ENCODE measurements around the gene KLRC1.
"Not testable (repeated sequence)": the region's sequence is repeated elsewhere in the genome, so short reads cannot be mapped to it uniquely, and the experiment has no call there.

The KLRC1 gene

DNA sequence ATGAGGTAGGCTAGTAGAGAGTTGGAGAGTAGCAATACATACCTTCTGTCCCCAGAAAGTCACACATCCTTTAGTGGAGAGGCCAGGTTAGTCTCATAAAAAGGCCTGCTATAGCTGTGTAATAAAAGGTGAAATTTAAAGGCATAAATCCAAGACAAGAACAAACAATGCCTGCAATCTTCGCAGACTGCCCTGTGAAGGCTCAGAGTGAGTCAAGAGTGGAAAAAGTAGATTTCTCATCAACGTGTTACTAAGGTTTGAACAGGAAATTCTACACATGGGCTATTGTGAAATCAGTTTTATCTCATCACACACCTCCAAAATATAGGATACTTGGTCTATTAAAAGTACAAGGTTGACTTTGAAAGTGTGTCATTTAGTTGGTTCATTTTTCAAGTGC lies at the start of gene KLRC1:
Gene KLRC1 (minus strand): TSS at position 222 of the 400 bp plus-strand sequence. CDS start 2,221 bp downstream, outside the sequence.
- DNase-seq: peak; percentile 19

DNA sequence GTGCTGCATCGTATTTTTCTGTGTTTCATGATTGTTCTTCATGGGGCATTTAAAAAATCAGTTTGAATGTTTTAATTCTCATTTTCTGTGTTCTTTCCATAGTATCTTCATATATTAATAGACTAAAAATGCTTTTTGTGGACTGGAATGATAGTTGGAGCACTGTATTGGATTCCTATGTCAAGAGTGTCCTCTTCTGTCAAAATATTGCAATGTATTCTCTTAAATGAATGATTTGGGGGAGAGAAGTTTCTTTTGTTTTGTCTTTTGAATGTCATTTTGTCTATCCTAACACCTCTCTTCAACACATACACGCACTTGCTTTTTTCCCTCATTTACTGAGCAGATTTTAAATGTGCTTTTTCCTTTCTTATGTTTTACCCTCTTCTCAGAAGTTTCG lies 47.9 kb upstream of the KLRC1 start:
- no peak for DNase-seq

DNA sequence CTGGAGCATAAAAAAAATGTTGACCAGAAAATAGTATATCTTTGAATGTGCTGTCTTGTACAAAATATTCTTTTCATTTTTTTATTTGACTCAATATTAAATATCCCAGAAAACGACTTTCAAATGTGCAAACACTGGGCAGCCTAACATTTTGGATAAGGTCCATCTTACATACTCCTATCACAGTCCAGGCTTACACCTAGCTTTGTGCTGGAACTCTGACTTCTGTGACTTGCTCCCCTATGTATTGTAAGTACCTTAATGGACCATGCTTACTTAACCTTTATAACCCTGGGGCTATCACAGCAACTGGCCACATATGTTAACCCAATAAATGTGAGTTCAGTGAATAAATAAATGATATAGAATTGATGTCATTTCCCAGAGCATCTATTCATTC lies 44.9 kb upstream of the KLRC1 start:
- no peak for DNase-seq

DNA sequence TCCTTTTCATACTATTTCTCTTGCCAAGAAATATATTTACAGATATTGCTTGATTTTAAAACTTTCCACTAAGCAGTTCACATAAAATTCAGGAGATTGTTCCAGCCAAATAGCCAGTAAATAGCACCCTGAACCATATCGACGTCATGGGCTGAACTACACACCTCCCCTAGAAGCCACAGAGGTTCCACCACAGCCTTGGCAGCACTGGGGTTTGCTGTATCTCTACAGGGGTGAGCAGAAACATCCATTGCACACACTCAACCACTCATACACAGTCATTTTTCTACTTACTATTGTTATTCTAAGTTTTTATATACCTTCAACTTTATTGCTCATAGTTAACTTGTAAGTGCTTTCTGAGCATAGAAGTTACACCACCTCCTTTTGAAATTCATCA lies 44.4 kb upstream of the KLRC1 start:
- peak; percentile 13 for DNase-seq

DNA sequence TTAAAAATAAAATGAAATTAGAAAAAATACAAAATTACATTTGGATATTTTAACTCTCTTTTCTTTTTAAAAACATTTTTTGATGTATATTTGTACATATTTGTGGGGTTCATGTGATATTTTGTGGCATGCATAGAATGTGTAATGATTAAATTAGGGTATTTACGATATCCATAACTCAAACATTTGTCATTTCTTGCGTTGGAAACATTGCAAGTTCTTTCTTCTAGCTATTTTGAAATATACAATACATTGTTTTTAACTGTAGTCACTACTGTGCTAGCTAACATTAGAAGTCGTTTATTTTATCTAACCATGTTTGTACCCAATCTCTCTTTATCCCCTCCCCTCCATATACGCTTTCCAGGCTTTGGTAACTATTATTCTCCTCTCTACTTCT lies 38.6 kb upstream of the KLRC1 start:
- DNase-seq: no peak

DNA sequence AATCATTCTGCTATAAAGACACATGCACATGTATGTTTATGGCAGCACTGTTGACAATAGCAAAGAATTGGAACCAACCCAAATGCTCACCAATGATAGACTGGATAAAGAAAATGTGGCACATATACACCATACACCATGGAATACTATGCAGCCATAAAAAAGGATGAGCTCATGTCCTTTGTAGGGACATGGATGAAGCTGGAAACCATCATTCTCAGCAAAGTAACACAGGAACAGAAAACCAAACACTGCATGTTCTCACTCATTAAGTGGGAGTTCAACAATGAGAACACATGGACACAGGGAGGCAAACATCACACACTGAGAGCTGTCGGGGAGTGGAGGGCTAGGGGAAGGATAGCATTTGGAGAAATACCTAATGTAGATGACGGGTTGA lies 34.2 kb upstream of the KLRC1 start:
- not testable (repeated sequence) for DNase-seq

DNA sequence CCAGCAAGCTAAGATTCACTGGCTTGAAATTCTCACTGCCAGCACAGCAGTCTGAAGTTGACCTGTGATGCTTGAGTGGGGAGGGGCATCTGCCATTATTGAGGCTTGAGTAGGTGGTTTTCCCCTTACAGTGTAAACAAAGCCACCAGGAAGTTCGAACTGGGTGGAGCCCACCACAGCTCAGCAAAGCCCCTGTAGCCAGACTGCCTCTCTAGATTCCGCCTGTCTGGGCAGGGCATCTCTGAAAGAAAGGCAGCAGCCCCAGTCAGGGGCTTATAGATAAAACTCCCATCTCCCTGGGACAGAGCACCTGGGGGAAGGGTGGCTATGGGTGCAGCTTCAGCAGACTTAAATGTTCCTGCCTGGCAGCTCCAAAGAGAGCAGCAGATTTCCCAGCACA lies 28.7 kb upstream of the KLRC1 start:
- DNase-seq: not testable (repeated sequence)

DNA sequence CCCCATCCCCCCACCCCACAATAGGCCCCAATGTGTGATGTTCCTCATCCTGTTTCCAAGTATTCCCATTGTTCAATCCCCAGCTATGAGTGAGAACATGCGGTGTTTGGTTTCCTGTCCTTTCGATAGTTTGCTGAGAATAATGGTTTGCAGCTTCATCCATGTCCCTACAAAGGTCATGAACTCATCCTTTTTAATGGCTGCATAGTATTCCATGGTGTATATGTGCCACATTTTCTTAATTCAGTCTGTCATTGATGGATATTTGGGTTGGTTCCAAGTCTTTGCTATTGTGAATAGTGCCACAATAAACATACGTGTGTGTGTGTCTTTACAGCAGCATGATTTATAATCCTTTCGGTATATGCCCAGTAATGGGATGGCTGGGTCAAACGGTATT lies 19.6 kb upstream of the KLRC1 start:
- not testable (repeated sequence) for DNase-seq

DNA sequence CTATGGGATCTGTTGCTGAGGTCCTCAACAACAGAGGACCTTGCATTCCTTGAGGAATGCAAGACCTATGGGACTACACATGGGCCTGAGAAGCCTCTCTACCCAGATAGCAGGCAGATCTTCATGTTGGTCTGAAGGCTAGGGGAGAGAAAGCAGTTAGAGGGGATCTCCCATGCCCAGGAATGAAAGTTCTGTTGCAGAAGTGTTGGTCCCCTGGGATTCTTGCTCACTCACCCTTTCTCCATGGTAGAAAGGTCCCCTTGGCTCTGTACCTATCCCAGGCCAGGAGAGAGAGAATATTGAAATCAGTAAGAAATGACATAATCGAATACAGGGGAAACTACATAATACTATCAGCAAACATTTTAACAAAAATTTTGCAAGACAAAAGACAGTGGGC lies 16.5 kb upstream of the KLRC1 start:
- DNase-seq: no peak

DNA sequence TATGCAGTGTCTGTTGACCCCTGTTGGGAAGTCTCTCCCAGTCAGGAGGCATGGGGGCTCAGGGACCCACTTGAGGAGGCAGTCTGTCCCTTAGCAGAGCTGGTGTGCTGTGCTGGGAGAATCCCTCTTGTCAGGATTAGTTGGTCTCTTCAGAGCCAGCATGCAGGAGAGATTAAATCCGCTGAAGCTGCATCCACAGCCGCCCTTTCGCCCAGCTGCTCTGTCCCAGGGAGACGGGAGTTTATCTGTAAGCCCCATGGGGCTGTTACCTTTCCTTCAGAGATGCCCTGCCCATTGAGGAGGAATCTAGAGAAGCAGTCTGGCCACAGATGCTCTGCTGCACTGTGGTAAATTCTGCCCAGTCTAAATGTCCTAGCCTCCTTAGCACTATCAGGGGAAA lies 13.1 kb upstream of the KLRC1 start:
- DNase-seq: no peak

DNA sequence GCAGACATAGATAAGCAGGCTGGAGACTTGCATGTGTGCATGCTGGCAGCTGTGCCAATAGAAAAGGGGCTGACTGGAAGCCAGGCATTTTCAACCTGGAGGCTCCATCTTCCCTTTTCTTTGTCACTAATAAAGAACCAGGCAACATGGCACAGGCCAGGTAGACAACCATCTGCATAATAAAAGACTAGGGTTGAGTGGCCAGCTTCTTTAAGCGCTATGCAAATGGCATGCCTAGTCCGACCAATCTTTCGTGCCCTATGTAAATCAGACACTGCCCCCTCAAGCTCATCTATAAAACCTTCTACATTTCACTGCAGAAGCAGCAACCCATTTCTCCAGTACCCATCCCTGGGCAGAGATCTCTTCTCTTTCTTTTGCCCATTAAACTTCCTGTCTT lies 4.6 kb upstream of the KLRC1 start:
- no peak for DNase-seq

DNA sequence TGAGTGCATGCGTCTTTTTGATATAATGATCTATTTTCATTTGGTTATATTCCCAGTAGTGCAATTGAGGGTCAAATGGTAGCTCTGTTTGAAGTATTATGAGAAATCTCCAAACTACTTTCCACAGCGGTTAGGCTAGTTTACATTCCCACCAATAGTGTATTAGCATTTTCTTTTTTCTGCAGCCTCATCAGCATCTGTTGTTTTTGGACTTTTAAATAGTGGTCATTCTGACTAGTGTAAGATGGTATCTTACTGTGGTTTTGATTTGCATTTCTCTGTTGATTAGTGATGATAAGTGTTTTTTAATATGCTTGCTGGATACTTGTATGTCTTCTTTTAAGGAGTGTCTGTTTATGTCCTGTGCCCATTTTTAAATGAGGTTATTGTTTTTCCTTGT lies 3.7 kb upstream of the KLRC1 start:
- no peak for DNase-seq

DNA sequence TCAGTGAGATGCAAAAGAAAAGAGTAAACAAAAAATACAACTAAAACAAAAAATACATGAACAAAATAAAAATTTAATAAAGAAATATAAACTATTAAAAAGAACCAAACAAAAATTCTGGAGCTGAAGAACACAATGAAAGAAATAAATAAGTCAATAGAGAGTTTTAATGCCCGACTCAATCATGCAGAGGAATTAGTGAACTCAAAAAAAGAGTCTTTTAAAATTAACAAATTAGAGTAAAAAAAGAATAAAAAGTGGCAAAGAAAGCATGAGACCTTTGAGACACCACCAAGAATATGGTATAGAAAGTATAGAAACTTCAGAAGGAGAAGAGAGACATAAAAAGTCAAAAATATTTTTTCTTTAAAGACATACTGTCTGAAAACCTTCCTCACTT lies 2.6 kb upstream of the KLRC1 start:
- DNase-seq: no peak

DNA sequence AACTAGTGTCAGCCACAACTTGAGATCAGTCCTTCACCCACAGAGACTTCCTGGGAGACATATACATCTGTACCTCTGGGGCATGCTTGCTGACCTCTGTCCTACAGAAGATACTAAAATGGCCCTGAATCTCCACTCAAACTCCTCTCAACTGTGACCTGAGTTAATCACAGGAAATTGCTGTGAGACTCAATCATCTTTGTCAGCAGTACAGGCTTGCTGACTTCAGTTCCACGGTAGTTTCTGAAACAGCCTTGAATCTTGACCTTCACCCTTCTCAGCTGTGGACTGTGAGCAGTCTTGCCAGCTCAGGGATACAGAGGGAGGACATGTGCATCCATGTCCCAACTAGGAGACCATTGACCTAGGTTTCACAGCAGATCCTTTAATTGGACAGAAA lies 1.4 kb upstream of the KLRC1 start:
- no peak for DNase-seq

DNA sequence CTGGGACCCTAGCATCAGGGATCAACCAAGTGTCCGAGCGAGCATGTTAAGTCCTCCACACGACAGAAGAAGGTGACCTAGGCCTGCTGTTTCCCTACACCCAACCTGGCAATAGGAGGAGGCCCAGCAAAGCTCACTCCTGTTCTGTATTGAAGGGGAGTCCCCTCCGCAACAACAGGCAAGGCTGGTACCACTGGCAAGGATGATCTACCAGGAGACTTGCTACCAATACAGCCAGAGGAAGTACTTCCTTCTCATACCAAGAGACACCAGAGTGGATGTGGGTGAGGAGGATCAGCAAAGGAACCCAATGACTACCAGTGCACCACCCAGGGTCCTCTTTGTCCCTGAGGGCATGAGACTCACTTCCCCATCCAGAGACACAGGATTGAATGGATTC lies 4.9 kb downstream of the KLRC1 start:
- DNase-seq: no peak

DNA sequence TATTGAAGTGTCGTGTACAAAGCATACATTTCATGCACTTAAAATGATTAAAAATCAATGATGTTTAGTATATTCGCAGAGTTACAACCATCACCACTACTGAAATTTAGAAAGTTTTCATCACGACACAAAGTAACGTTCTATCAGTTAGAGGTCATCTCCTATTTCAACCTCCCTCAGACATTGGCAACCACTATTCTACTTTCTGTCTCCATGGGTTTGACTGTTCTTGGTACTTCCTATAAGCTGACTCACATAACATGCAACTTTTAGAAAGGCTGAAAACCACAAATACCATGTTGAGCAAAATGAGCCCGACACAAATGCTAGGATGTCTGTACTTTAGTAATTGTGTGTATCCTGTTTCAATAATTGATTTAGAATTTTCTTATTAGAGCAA lies 7.1 kb downstream of the KLRC1 start:
- peak; percentile 25 for DNase-seq

DNA sequence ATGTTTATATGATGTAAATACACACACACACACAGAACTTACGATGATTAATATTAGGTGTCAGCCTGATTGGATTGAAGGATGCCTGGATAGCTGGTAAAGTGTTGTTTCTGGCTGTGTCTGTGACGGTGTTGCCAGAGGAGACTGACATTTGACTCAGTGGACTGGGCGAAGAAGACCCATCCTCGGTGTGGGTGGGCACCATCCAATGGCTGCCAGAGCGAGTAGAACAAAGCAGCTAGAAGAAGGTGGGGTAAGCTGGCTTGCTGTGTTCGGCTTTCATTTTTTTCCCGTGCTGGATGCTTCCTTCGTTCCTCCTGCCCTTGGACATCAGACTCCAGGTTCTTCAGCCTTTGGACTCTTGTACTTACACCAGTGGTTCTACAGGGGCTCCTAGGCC lies 12.0 kb downstream of the KLRC1 start:
- not testable (repeated sequence) for DNase-seq

DNA sequence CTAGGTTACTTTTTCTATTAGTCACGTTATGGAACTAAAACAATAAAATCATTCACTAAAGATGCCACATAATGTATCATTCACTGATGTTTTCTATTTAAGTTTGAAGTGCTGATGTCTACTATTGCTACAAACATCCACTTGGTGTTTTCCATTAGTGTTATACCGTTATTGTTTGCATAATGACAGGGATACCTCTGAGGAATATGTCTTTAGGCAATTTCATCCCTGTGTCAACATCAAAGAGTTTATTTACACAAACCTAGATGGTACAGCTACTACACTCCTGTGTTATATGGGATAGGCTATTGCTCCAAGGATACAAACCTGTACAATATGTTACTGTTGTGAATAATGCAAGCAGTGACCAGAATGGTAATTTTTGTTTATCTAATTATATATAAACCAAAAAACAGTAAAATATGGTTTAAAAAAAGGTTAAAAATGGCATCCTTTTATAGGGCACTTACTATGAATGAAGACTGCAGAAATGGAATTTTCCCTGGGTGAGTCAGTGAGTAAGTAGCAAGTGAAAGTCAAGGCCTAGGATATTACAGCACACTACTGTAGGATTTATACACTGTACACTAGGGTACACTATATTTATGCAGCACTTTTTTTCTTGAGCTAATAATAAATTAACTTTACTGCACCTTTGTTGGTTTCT lies 13.4 kb downstream of the KLRC1 start:
- not testable (repeated sequence) for DNase-seq

DNA sequence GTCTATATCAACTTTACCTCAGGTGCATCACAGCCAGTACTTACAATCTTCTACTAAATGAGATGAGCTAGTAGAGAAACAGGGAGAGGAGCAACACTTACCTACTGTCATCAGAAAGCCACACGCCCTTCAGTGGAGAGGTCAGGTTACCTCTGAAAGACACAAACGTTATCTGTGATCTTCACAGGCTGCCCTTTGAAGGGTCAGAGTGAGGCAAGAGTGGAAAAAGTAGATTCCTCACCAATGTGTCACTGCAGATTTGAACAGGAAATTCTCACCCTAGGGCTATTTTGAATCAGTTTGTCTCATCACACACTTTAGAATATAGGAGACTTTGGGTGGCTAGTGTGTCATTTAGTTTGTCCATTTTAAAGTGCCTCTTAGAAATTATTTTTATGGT lies 15.6 kb downstream of the KLRC1 start:
- not testable (repeated sequence) for DNase-seq

DNA sequence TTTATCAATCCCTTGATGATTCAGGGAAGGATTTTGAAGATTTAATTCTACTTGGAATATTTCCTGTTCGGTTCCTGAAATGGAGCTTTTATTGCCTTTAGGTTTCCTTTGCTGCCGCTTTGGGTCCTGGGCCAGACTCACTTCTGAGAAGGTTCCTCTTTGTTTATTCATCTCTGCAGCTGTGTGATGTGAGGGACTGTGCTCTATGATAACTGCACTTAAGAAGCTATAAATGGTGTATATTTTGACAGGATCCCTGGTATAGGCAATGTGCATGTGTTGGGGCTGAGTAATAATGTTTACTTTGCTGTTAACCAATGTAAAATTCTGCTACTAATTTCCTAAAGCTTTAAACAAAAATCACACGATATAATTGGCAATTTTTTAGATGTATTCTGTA lies 17.4 kb downstream of the KLRC1 start, which contains the start of gene KLRC2:
Gene KLRC2 (minus strand): TSS at position 195 of the 400 bp plus-strand sequence. CDS start 24 bp downstream, at position 171.
- not testable (repeated sequence) for DNase-seq

DNA sequence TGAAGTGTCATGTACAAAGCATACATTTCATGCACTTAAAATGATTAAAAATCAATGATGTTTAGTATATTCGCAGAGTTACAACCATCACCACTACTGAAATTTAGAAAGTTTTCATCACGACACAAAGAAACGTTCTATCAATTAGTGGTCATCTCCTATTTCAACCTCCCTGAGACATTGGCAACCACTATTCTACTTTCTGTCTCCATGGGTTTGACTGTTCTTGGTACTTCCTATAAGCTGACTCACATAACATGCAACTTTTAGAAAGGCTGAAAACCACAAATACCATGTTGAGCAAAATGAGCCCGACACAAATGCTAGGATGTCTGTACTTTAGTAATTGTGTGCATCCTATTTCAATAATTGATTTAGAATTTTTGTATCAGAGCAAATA lies 22.6 kb downstream of the KLRC1 start:
- DNase-seq: peak; percentile 17

DNA sequence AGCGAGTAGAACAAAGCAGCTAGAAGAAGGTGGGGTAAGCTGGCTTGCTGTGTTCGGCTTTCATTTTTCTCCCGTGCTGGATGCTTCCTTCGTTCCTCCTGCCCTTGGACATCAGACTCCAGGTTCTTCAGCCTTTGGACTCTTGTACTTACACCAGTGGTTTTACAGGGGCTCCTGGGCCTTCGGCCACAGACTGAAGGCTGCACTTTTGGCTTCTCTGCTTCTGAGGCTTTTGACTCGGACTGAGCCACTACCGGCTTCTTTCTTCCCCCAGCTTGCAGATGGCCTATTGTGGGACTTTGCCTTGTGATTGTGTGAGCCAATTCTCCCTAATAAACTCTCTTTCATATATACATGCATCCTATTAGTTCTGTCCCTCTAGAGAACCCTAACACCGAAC lies 27.2 kb downstream of the KLRC1 start:
- DNase-seq: not testable (repeated sequence)

DNA sequence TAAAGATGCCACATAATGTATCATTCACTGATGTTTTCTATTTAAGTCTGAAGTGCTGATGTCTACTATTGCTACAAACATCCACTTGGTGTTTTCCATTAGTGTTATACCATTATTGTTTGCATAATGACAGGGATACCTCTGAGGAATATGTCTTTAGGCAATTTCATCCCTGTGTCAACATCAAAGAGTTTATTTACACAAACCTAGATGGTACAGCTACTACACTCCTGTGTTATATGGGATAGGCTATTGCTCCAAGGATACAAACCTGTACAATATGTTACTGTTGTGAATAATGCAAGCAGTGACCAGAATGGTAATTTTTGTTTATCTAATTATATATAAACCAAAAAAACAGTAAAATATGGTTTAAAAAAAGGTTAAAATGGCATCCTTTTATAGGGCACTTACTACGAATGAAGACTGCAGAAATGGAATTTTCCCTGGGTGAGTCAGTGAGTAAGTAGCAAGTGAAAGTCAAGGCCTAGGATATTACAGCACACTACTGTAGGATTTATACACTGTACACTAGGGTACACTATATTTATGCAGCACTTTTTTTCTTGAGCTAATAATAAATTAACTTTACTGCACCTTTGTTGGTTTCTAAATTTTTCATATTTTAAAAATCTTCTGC lies 28.8 kb downstream of the KLRC1 start:
- DNase-seq: not testable (repeated sequence)

DNA sequence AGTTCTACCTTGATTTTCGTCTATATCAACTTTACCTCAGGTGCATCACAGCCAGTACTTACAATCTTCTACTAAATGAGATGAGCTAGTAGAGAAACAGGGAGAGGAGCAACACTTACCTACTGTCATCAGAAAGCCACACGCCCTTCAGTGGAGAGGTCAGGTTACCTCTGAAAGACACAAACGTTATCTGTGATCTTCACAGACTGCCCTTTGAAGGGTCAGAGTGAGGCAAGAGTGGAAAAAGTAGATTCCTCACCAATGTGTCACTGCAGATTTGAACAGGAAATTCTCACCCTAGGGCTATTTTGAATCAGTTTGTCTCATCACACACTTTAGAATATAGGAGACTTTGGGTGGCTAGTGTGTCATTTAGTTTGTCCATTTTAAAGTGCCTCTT lies 31.0 kb downstream of the KLRC1 start:
- not testable (repeated sequence) for DNase-seq

DNA sequence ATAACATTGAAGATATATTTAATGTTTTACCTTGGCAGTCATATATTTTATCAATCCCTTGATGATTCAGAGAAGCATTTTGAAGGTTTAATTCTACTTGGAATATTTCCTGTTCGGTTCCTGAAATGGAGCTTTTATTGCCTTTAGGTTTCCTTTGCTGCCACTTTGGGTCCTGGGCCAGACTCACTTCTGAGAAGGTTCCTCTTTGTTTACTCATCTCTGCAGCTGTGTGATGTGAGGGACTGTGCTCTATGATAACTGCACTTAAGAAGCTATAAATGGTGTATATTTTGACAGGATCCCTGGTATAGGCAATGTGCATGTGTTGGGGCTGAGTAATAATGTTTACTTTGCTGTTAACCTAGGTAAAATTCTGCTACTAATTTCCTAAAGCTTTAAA lies 32.8 kb downstream of the KLRC1 start, which contains the start of gene KLRC3:
Gene KLRC3 (minus strand): TSS at position 262 of the 400 bp plus-strand sequence. CDS start 45 bp downstream, at position 217.
- DNase-seq: not testable (repeated sequence)

All from activated CD4-positive, alpha-beta T cell treated with anti-CD3 and anti-CD28 coated beads, Interleukin-10, Interleukin-2, amounts not matched to agents 100 ng/mL and 50 ng/mL, durations not matched to agents 16 hours and 8 hours (primary cell).